H1 (cell line): ENCODE results near the gene PRR29. TPM values are rescaled to one million over a fixed set of nuclear protein-coding genes. Genes with fewer than 3 reads are reported as not detected.

Source experiments
- CTCF ChIA-PET: fragments of 300-600 bp; sonication (Branson Sonifier 250); formaldehyde crosslinking; loops from one replicate; lab custom pipeline; 2021; ENCODE audit not compliant: partially characterized antibody; lab: Charles Lee
- POLR2A ChIA-PET: fragments of 300-600 bp; sonication (Branson Sonifier 250); formaldehyde crosslinking; loops from one replicate; lab custom pipeline; 2021; ENCODE audit warnings: inconsistent platforms; ENCODE audit not compliant: partially characterized antibody; lab: Charles Lee
- DNase-seq, 2 experiments: peaks; one replicate each; pipeline versions ENCODE4 v3.0.0 to v3.0.0-alpha.2; 2010 to 2022; ENCODE audit warnings: low spot score in 2 of 2, low read depth in 1 of 2, mixed read lengths in 1 of 2
- FAIRE-seq: peaks from 2 replicates; lab custom pipeline; 2011; peaks lifted over from hg19 to GRCh38; lab: Jason Lieb, UNC
- H2AFZ ChIP-seq: 2 replicates; pipeline ENCODE4 v1.8.1; 2012; ENCODE audit warnings: low read length, inconsistent platforms
- H2AK5ac ChIP-seq: 2 replicates; pipeline ENCODE4 v1.6.1; 2013; ENCODE audit warnings: low read depth, low read length
- H2BK120ac ChIP-seq: replicated peaks from 2 replicates; pipeline ENCODE3; 2013; ENCODE audit warnings: low read depth, low read length, inconsistent platforms
- H2BK12ac ChIP-seq: 2 replicates; pipeline ENCODE4 v1.6.1; 2013; ENCODE audit warnings: low read depth, low read length
- H2BK15ac ChIP-seq: 2 replicates; pipeline ENCODE4 v1.6.1; 2013; ENCODE audit warnings: low read length
- H2BK20ac ChIP-seq: 2 replicates; pipeline ENCODE4 v1.6.1; 2013; ENCODE audit warnings: low read length
- H2BK5ac ChIP-seq: 2 replicates; pipeline ENCODE4 v1.6.1; 2013; ENCODE audit warnings: low read depth, low read length
- H3K14ac ChIP-seq: 2 replicates; pipeline ENCODE4 v1.6.1; 2013; ENCODE audit warnings: inconsistent platforms; ENCODE audit not compliant: insufficient read length
- H3K18ac ChIP-seq: 2 replicates; pipeline ENCODE4 v1.6.1; 2013; ENCODE audit warnings: low read length; ENCODE audit errors: extremely low read depth
- H3K23ac ChIP-seq: 2 replicates; pipeline ENCODE4 v1.6.1; 2013; ENCODE audit warnings: inconsistent platforms; ENCODE audit not compliant: insufficient read length
- H3K23me2 ChIP-seq: 2 replicates; pipeline ENCODE4 v1.6.1; 2013; ENCODE audit warnings: low read depth, low read length
- H3K27ac ChIP-seq: 2 replicates; pipeline ENCODE4 v1.6.1; 2011; ENCODE audit warnings: low read depth, low read length, inconsistent platforms
- H3K27me3 ChIP-seq, 4 experiments: replicated peaks in 1 of 4; 1 replicate in 1 of 4; 2 replicates in 3 of 4; pipeline versions ENCODE4 v1.6.1 to v1.8.1; 2011 to 2013; ENCODE audit warnings: low read length in 3 of 4, mild to moderate bottlenecking in 3 of 4, inconsistent platforms in 2 of 4, mixed read lengths in 2 of 4, moderate library complexity in 1 of 4; ENCODE audit not compliant: control insufficient read depth in 3 of 4, insufficient read depth in 3 of 4; ENCODE audit errors: extremely low read depth in 1 of 4
- H3K36me3 ChIP-seq, 4 experiments: 2 replicates each; pipeline versions ENCODE4 v1.6.1 to v1.8.1; 2011 to 2013; ENCODE audit warnings: mild to moderate bottlenecking in 4 of 4, low read length in 3 of 4, moderate library complexity in 2 of 4, control low read depth in 1 of 4, inconsistent platforms in 1 of 4; ENCODE audit not compliant: insufficient read depth in 4 of 4, control insufficient read depth in 2 of 4
- H3K4ac ChIP-seq: replicated peaks from 2 replicates; pipeline ENCODE3; 2013; ENCODE audit warnings: low read length, low read depth, mixed read lengths, inconsistent platforms; ENCODE audit not compliant: insufficient read length
- H3K4me1 ChIP-seq, 4 experiments: replicated peaks in 1 of 4; 1 replicate in 1 of 4; 2 replicates in 3 of 4; pipeline versions ENCODE4 v1.6.1 to v1.8.1; 2011 to 2013; ENCODE audit warnings: low read length in 3 of 4, inconsistent platforms in 2 of 4, mixed read lengths in 1 of 4; ENCODE audit not compliant: insufficient read depth in 4 of 4, control insufficient read depth in 3 of 4
- H3K4me2 ChIP-seq, 2 experiments: 2 replicates each; pipeline versions ENCODE4 v1.6.1 to v1.8.1; 2011 to 2013; ENCODE audit warnings: low read depth in 2 of 2, low read length in 2 of 2, control low read depth in 1 of 2, inconsistent platforms in 1 of 2, mild to moderate bottlenecking in 1 of 2; ENCODE audit not compliant: insufficient read depth in 1 of 2
- H3K4me3 ChIP-seq, 4 experiments: fragments of 200-600, 300-600 bp in 1 of 4; sonication (generic), shearing (Covaris generic), sonication (Bioruptor Twin) in 1 of 4; 2 replicates each; pipeline versions ENCODE4 v1.5.1 to v1.8.1; 2011 to 2016; ENCODE audit warnings: low read length in 4 of 4, low read depth in 3 of 4, control low read depth in 2 of 4, inconsistent platforms in 2 of 4, mild to moderate bottlenecking in 2 of 4, mixed read lengths in 1 of 4, moderate library complexity in 1 of 4; ENCODE audit not compliant: insufficient read depth in 2 of 4; ENCODE audit errors: extremely low read depth in 1 of 4
- H3K56ac ChIP-seq: replicated peaks from 2 replicates; pipeline ENCODE3; 2013; ENCODE audit warnings: low read depth, mild to moderate bottlenecking, mixed read lengths, low read length, inconsistent platforms; ENCODE audit not compliant: insufficient read length
- H3K79me1 ChIP-seq: 2 replicates; pipeline ENCODE4 v1.6.1; 2013; ENCODE audit warnings: low read depth, low read length, control low read depth
- H3K79me2 ChIP-seq, 2 experiments: 2 replicates each; pipeline versions ENCODE4 v1.6.1 to v1.8.1; 2012 to 2013; ENCODE audit warnings: low read length in 2 of 2, mild to moderate bottlenecking in 2 of 2, inconsistent platforms in 1 of 2; ENCODE audit not compliant: insufficient read depth in 2 of 2, control insufficient read depth in 1 of 2
- H3K9ac ChIP-seq, 4 experiments: replicated peaks in 1 of 4; 1 replicate in 1 of 4; 2 replicates in 3 of 4; pipeline versions ENCODE4 v1.6.1 to v1.8.1; 2011 to 2013; ENCODE audit warnings: low read depth in 3 of 4, low read length in 3 of 4, control low read depth in 2 of 4, mild to moderate bottlenecking in 2 of 4, moderate library complexity in 2 of 4, inconsistent platforms in 1 of 4; ENCODE audit errors: extremely low read depth in 1 of 4
- H3K9me3 ChIP-seq, 2 experiments: 2 replicates each; pipeline versions ENCODE4 v1.6.1 to v1.8.1; 2012 to 2013; ENCODE audit warnings: mild to moderate bottlenecking in 2 of 2, moderate library complexity in 2 of 2, control low read depth in 1 of 2, inconsistent platforms in 1 of 2, low read depth in 1 of 2, low read length in 1 of 2, mixed read lengths in 1 of 2; ENCODE audit not compliant: insufficient read depth in 2 of 2
- H4K20me1 ChIP-seq, 2 experiments: replicated peaks in 1 of 2; 2 replicates each; pipeline versions ENCODE3 to v1.8.1; 2011 to 2013; ENCODE audit warnings: inconsistent platforms in 2 of 2, low read length in 2 of 2, mild to moderate bottlenecking in 1 of 2; ENCODE audit not compliant: insufficient read depth in 2 of 2, control insufficient read depth in 1 of 2
- H4K5ac ChIP-seq: 2 replicates; pipeline ENCODE4 v1.6.1; 2013; ENCODE audit warnings: low read length, low read depth, mixed read lengths, inconsistent platforms; ENCODE audit not compliant: insufficient read length
- H4K8ac ChIP-seq: 2 replicates; pipeline ENCODE4 v1.8.0; 2013; ENCODE audit warnings: mild to moderate bottlenecking, moderate library complexity, low read length, inconsistent platforms; ENCODE audit not compliant: insufficient read depth; ENCODE audit errors: extremely low read depth
- H4K91ac ChIP-seq: replicated peaks from 2 replicates; pipeline ENCODE3; 2013; ENCODE audit warnings: low read length, mixed read lengths, inconsistent platforms; ENCODE audit not compliant: insufficient read length
- MAFK ChIP-seq: IDR thresholded peaks from 2 replicates; pipeline ENCODE4 v1.6.1; 2012; ENCODE audit warnings: low read depth, mild to moderate bottlenecking, improper control_type of control experiment, low read length
- RAD21 ChIP-seq, 2 experiments: IDR thresholded peaks in 1 of 2; conservative IDR thresholded peaks in 1 of 2; 2 replicates each; pipeline ENCODE4 v1.6.1; 2011; ENCODE audit warnings: low read depth in 2 of 2, low read length in 2 of 2, improper control_type of control experiment in 1 of 2, inconsistent platforms in 1 of 2, mild to moderate bottlenecking in 1 of 2, moderate library complexity in 1 of 2
- SRF ChIP-seq: IDR thresholded peaks from 2 replicates; pipeline ENCODE4 v1.6.1; 2011; ENCODE audit warnings: mild to moderate bottlenecking, low read depth, low read length, moderate library complexity
- TBP ChIP-seq: IDR thresholded peaks from 2 replicates; pipeline ENCODE4 v1.6.1; 2011; ENCODE audit warnings: low read depth, low read length, improper control_type of control experiment
- WGBS, 2 experiments: shearing (Covaris generic) in 1 of 2; methylation state at CpG; one replicate each; pipeline versions ENCODE4 v1.1.6 to v1.1.7; 2013 to 2015; ENCODE audit warnings: low lambda C conversion rate in 2 of 2, mixed read lengths in 2 of 2, inconsistent platforms in 1 of 2, low coverage in 1 of 2, missing lambda C conversion rate in 1 of 2; ENCODE audit not compliant: insufficient replicate concordance in 2 of 2, insufficient coverage in 1 of 2, insufficient read length in 1 of 2; ENCODE audit errors: extremely low coverage in 1 of 2, missing lambda C conversion rate in 1 of 2; 5-methylcytosine and 5-hydroxymethylcytosine counted together
- polyA plus RNA-seq, 7 experiments: library from polyadenylated mRNA; depleted of rRNA in 3 of 7; stranded (reverse) in 5 of 7; unstranded in 2 of 7; fragments of >200 nt in 5 of 7; fragments of 200-250 nt in 2 of 7; gene quantifications; 1 replicate in 5 of 7; 2 replicates in 1 of 7; 4 replicates in 1 of 7; pipeline versions ENCODE4 v1.2.1 to v1.2.3, GENCODE V29; 2011 to 2013; ENCODE audit warnings: missing spikeins in 2 of 7, mixed read lengths in 2 of 7
- total RNA-seq: library from RNA; stranded (reverse); fragmentation: NEBNext Ultra II Directional; extraction: Animal tissue kit (Norgen Biotek cat#: 25700); gene quantifications from 2 replicates; pipeline ENCODE4 v1.2.1, GENCODE V29; 2021
- TF ChIP-seq, protein P1 (sequence below), 3 experiments: IDR thresholded peaks; 1 replicate in 2 of 3; 2 replicates in 1 of 3; pipeline versions ENCODE4 v1.5.1 to v1.6.1; 2011; ENCODE audit warnings: low read length in 3 of 3, mild to moderate bottlenecking in 3 of 3, inconsistent platforms in 2 of 3, low read depth in 1 of 3, moderate library complexity in 1 of 3; ENCODE audit not compliant: insufficient read depth in 1 of 3; ENCODE audit errors: control extremely low read depth in 1 of 3

PRR29 gene
- total and polyA plus RNA-seq, 2 of the 8 experiments (the other 6 are each of a cell fraction or from before 2014, with no cell fraction given): 0.67 to 0.83 TPM

GRCh38 chr17:63950940-63951907 lies 46.9 kb upstream of the PRR29 start:
- POLR2A ChIA-PET: interaction anchor here (0.6 to 3.0 kb wide), 6 partner anchors 9 to 85 kb away, joined by 3 to 19 read pairs (median 5); no protein-coding TSS in a partner anchor
- H2BK5ac ChIP-seq: no peak overlapping the region
- no peak overlapping the region for H2AFZ ChIP-seq

More at GRCh38 chr17:63950940-63951907, 46.9 kb upstream of the PRR29 start:
- DNase-seq (peak in 1 of 2 experiments; percentile 88), FAIRE-seq (no peak)
- Histone ChIP-seq H3K23me2 (no peaks in the 10 kb centered on the region), H3K23ac (no peak overlapping the region), H3K79me1 (no peaks in the 10 kb centered on the region), H4K20me1 (peaks cover 0 to 5% of the 10 kb centered on the region in 2 experiments), H3K79me2 (no peaks in the 10 kb centered on the region), H4K8ac (peak overlapping the region; percentile 43), H3K4me3 (no peak overlapping the region), H3K9ac (no peak overlapping the region), H3K36me3 (peaks cover 0 to under 1% (median 0%) of the 10 kb centered on the region in 4 experiments; a peak in 1 of 8 replicates), H3K14ac (no peak overlapping the region), H4K5ac (no peak overlapping the region), H2BK12ac (no peak overlapping the region), H3K4ac (no peak overlapping the region), H3K27me3 (no peaks in the 10 kb centered on the region), H3K27ac (no peak overlapping the region), H3K9me3 (no peaks in the 10 kb centered on the region), H2BK120ac (no peak overlapping the region), H3K18ac (no peak overlapping the region), H3K4me2 (no peak overlapping the region), H2BK15ac (no peak overlapping the region), H3K56ac (no peak overlapping the region), H3K4me1 (peaks cover 0 to 8% (median 1%) of the 10 kb centered on the region in 4 experiments; a peak in 3 of 7 replicates), H2BK20ac (no peak overlapping the region), H4K91ac (no peak overlapping the region), H2AK5ac (no peak overlapping the region)
- CTCF ChIA-PET: interaction anchor here (0.6 to 14.4 kb wide), 32 partner anchors 9 to 732 kb away, joined by 3 to 270 read pairs (median 6); partner anchors contain the start of genes CD79B, CSHL1, GH1 and GH2
- 89% methylated on average over 19 of the region's 29 CpGs; no CpG with 5 or more reads in 1 of the 2 experiments for WGBS, 2 experiments
- no peak for TF ChIP-seq SRF
- TF ChIP-seq, protein P1, sequence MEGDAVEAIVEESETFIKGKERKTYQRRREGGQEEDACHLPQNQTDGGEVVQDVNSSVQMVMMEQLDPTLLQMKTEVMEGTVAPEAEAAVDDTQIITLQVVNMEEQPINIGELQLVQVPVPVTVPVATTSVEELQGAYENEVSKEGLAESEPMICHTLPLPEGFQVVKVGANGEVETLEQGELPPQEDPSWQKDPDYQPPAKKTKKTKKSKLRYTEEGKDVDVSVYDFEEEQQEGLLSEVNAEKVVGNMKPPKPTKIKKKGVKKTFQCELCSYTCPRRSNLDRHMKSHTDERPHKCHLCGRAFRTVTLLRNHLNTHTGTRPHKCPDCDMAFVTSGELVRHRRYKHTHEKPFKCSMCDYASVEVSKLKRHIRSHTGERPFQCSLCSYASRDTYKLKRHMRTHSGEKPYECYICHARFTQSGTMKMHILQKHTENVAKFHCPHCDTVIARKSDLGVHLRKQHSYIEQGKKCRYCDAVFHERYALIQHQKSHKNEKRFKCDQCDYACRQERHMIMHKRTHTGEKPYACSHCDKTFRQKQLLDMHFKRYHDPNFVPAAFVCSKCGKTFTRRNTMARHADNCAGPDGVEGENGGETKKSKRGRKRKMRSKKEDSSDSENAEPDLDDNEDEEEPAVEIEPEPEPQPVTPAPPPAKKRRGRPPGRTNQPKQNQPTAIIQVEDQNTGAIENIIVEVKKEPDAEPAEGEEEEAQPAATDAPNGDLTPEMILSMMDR (IDR thresholded peaks at IDR 0.05; ENCODE audit: control extremely low read depth in 1 of 3, insufficient read depth in 1 of 3, low read depth in 1 of 3, low read length in 3 of 3): peak; percentile 80 to 84 (median 82)
- TF ChIP-seq MAFK: no peak
- peak; percentile 53 to 70 for TF ChIP-seq RAD21 (IDR thresholded peaks at IDR 0.05 in 1 of 2, conservative IDR thresholded peaks at IDR 0.05 in 1 of 2; ENCODE audit: low read depth in 2 of 2, low read length in 2 of 2)
- 0 out of 2 replicates have a peak, but pooled peaks have one; percentile 15 for TF ChIP-seq TBP
